Erythroblast (primary cell): ENCODE results near the gene PLCL1.

ENCODE experiments used
- GATA1 ChIP-seq: IDR thresholded peaks from 2 replicates; pipeline ENCODE4 v1.6.1; 2011; ENCODE audit warnings: low read depth, mild to moderate bottlenecking, control low read depth, low read length, moderate library complexity
- POLR2A ChIP-seq: IDR thresholded peaks from 2 replicates; pipeline ENCODE4 v1.6.1; 2011; ENCODE audit warnings: mild to moderate bottlenecking, low read length

GRCh38 chr2:198073253-198073652, 268.9 kb downstream of the PLCL1 start:
- TF ChIP-seq POLR2A (no peak), GATA1 (no peak)
